Skeletal muscle cell (primary cell): ENCODE data around the gene TNFAIP8.
"Not testable (repeated sequence)": the region's sequence is repeated elsewhere in the genome, so short reads cannot be mapped to it uniquely, and the experiment has no call there.

Experiments
- DNase-seq: peaks from one replicate; pipeline ENCODE4 v3.0.0-alpha.2; 2010; ENCODE audit warnings: low read depth
- H3K4me3 ChIP-seq: 2 replicates; pipeline ENCODE4 v1.5.1; 2011; ENCODE audit warnings: low read depth, mild to moderate bottlenecking, control low read depth, low read length, moderate library complexity

TNFAIP8 gene

DNA sequence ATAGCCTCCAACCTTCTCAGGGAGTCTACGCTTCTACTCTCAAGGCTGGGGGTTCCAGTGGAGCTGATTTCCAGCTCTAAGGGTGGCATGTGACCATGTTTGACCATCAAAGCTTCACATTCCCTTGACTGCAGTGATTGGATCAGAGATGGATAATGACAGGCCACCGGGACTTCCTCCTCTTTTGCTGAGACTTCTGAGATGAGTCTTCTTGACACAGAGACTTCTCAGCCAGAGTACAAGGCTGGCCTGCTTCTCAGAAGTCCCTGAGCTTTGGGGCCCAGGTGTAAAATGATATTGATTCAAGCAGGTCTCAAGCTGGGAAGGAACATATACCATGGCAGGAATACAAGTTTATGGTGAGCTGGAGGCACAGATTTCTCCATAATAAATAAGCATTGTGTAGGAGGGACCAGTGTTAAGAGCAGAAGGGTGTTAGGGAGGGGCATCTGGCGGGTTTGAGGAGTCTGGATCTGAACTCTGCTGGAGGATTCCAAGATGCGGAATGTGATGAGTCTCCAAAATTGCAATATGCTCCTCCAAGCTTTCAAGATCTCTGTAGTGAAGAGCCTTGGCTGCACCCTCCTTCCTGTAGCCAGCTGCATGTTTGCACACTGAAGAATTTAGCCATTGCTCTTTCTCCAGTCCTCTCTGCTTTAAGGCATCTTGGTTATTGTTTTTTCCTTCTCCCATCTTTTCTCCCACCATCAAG is 54.8 kb downstream of the TNFAIP8 start:
- H3K4me3 ChIP-seq: no peak overlapping the region
- no peak for DNase-seq

DNA sequence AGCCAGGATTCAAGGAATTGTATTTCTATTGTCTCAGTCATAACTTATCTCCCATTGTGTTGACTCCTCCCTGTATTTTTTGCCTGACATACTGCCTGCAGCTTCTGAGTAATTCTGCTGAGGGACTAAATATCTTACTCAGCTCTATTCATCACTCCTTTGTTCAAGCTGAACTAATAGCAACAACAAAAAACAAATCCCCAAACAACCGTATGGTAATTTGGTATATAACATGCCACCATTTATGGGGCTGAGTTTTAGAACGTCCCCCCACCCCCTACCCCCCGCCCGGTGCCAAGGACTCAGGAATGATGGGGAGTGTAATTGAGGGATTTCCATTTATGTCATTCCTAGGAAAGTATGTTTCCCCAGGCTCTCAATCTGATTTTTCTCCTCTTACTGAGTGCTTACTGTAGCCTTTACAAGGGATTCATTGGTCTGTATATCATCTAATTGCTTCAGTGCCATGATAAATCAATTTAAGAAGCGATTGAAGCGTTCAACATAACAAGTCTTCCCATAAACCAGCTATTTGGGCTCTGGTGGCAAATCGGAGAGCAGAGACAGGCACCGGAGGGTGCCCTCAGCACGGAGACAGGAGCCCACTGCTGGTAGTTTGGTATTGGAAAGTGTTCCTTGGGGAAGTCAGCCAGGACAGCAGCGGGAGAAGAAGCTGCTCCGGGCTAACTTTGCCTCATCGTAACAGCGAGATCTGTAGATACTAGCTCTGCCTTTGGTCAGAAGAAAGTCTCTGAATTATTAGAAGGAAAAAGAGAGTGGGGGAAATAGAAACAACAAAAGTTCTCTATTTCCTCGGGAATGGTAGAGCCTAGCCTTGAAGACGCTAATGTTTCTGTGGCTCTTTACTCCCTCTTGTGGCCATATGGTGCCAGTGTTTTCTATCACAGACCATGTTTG is 55.8 kb downstream of the TNFAIP8 start:
- peak overlapping the region; percentile 61 for H3K4me3 ChIP-seq
- DNase-seq: no peak

DNA sequence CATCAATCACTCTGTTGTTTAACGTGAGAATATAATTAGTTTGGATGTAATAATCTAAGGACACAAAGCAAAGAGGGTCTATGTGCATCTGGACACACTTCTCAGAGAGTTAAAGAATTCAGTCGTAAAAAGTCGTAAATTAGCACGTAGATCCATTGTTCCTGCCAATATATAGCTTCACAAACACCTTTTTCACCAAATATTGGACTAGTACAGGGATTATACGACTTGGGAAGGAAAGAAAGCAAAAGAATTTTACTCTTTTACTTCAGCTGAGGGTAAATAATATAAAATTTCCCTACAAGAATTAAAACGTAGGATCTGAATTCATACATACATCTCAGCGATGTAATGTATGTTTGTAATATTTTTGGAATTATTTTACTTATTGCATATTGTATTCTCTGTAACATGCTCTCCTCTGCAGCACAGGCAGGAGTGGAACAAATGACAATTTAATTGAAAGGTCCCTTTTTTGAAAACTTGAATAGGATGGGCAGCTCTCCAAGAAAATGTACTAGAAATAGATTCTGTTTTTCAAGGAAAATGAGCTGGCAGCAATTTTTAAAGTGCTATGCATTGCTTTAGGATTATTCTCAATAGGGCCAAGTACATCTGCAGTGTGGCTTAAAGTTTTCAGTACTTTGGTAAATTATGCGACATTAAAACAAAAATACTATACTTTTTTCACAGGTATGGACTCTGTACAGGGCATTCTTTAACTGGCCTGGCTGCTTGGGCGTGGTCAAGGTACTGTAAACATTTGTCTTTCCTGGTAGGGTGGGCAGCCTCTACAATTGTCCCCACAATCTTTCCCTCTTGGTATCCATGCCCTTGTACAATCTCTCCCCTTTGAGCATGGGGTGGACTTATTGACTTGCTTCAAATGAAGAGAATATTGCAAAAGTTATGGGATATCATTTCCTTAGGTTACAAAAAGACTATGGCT is 56.7 kb downstream of the TNFAIP8 start:
- no peak overlapping the region for H3K4me3 ChIP-seq

DNA sequence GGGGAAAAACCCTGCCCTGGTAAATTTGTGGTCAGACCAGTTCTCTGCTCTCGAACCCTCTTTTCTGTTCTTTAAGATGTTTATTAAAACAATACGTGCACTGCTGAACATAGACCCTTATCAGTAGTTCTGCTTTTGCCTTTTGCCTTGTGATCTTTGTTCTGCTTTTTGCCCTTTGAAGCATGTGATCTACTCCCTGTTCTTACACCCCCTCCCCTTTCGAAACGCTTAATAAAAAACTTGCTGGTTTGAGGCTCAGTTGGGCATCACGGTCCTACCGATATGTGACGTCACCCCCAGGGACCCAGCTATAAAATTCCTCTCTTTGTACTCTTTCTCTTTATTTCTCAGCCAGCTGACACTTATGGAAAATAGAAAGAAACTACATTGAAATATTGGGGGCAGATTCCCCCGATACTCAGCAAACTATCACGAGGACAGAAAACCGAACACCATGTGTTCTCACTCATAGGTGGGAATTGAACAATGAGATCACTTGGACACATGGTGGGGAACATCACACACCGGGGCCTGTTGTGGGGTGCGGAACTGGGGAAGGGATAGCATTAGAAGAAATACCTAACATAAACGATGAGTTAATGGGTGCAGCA is 58.4 kb downstream of the TNFAIP8 start:
- DNase-seq, H3K4me3 ChIP-seq: not testable (repeated sequence)

More for the DNA sequence above, 56.7 kb downstream of the TNFAIP8 start:
- DNase-seq: no peak

DNA sequence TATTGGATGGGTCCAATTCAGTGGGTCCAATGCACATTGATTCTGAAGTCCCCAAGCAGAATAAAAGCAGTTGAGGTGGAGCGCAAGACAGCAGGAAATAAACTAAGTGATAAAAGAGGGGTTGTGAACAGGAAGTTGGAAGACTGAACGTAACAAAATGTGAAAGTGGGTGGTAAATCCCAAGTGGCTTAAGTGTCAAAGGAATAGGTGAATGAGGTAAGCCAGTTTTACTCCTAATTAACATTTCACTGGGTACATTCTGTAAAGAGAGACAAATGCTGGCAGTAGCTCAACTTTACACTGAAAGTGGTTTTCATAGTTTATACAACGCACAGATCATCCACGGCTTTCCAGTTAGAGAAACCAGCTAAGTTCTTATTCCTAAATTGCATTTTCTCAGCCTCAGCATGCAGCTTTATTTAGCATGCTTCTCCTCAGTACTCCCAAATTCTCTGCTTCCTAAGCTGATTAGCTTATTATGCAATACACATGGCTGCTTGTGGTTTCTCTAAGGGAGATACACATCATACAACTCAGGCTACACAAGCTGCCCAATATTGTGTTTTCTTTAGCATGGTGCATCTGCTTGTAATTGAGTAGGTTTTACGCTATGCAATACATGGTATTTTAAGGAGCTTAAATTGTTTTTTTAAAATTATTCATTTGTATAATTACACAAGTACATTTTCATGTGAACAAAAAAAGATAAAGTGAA is 62.2 kb downstream of the TNFAIP8 start:
- no peak for DNase-seq

DNA sequence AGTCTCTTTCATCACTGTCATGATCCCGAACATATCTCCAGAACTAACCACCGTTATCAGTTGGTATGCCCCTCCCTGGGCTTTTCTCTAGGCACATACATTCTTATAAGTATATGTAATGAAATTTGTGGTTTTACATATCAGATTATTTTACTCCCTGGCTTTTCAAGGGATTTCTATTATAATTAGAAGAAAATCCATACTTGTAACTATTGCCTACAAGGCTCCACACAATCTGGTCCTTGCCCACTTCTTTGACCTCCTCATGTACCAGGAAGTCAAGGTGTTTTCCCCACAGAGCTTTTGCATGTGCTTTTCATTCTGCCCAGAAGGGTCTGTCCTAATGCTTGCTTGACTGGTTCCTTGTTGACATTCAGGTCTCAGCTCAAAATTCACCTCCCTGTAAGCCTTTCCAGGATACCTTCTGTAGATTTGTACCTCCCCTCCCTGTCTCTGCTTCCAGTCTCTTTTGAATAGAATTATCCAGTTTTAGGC is 62.8 kb downstream of the TNFAIP8 start:
- H3K4me3 ChIP-seq: no peak overlapping the region
- DNase-seq: no peak

More for the DNA sequence above, 62.2 kb downstream of the TNFAIP8 start:
- no peak overlapping the region for H3K4me3 ChIP-seq

DNA sequence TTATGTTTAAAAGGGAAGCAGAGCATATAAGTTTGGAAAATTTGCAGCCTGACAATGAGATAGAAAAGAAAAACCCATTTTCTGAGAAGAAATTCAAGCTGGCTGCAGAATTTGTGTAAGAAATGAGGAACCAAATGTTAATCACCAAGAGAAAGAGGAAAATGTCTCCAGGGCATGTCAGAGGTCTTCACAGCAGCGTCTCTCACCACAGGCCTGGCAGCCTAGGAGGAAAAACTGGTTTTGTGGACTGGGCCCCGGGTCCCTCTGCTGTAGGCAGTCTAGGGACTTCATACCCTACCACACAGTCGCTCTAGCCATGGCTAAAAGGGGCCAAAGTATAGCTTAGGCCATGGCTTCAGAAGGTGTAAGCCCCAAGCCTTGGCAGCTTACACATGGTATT is 64.3 kb downstream of the TNFAIP8 start:
- no peak overlapping the region for H3K4me3 ChIP-seq
- no peak for DNase-seq

DNA sequence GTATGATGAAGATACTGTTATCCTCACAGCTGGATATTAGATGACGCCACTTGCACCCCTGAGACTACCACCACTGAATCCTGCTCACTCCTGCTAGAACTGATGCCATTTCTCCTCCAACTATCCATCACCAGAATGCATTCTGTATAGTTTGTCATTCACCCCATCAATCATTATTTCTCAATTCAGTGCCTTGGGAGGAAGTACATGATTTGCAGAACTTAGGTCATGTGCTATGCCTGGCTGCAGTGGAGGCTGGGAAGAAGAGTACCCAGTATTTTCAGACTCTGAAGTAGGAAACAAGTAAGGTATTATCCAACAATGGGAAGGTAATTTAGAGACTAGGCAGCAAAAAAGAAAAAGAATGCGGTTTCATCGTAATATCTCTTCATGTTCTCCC is 70.2 kb downstream of the TNFAIP8 start:
- no peak overlapping the region for H3K4me3 ChIP-seq
- DNase-seq: no peak

DNA sequence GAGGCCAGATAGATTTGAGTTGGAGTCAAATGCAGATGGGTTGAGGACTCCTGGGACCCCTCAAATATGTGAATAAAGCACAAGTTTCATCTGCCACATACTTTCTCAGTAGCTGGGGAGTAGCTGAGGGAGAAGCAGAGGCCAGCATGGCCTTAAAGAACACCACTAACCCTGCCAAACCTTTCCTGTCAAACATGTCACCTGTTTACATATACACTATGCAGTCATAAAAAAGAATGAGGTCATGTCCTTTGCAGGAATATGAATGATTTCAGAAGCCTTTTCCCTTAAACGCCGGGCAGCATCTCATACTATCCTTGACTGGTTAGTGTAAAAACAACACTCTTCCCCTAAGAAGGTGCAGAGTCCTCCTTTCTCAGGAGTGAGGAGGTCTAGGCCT is 71.2 kb downstream of the TNFAIP8 start:
- H3K4me3 ChIP-seq: no peak overlapping the region
- DNase-seq: no peak

DNA sequence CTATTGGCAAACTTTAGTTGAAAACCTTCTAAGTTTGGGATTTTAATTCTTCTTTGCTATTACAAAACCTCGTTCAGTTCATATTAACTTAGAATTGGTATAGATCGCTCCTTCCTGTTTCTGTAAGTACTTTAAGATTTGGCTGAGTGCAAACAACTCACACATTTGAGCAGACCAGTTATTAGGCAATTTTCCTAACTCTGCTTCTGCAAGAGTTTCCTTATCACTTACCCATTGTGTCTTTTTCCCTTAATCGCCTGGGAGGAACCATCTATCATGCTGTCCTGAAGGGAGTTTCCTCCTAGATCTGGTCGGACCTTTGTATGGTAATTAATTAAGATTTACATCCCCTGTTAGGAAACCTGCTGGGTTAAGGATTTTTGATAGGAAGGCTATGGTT is 71.8 kb downstream of the TNFAIP8 start:
- DNase-seq, H3K4me3 ChIP-seq: not testable (repeated sequence)

DNA sequence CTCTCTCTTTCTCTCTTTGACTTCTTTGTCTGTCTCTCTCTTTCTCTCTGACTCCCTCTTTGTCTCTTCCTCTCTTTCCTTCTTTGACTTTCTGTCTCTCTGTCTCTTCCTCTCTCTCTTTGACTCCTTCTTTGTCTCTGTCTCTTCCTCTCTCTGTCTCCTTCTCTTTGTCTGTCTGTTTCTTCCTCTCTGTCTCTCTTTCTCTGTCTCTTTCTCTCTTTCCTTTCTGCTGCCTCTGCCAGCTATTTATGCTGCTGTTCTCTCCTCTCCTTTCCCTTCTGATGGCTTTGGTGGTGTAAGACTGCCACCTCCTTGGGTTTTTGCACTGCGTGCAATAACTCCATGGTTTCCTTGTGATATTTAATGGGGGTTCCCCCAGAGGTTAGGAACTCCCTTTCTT is 72.3 kb downstream of the TNFAIP8 start:
- DNase-seq, H3K4me3 ChIP-seq: not testable (repeated sequence)

DNA sequence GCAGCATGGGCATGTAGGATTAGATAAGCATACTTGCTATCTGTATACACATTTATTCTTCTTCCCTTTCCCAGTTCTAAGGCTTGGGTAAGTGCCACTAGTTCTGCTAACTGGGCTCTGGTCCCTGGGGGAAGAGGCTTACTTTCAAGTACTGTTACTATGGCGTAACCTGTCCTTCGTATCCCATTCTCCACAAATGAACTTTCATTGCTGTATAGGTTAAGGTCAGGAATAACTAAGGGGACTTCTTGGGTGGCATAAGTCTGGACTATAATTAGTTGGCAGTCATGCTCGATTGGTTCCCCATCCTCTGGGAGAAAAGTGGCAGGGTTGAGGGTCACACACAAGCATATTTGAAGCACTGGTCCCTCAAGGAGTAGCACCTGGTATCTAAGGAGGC is 72.8 kb downstream of the TNFAIP8 start:
- DNase-seq, H3K4me3 ChIP-seq: not testable (repeated sequence)

DNA sequence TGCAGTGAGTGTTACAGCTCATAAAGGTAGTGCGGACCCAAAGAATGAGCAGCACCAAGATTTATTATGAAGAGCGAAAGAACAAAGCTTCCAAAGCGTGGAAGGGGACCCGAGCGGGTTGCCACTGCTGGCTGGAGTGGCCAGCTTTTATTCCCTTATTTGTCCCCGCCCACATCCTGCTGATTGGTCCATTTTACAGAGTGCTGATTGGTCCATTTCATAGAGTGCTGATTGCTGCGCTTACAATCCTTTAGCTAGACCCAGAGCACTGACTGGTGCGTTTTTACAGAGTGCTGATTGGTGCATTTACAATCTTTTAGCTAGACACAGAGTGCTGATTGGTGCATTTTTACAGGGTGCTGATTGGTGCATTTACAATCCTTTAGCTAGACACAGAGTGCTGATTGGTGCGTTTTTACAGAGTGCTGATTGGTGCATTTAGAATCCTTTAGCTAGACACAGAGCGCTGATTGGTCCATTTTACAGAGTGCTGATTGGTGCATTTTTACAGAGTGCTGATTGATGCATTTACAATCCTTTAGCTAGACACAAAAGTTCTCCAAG is 76.9 kb downstream of the TNFAIP8 start:
- H3K4me3 ChIP-seq, DNase-seq: not testable (repeated sequence)

DNA sequence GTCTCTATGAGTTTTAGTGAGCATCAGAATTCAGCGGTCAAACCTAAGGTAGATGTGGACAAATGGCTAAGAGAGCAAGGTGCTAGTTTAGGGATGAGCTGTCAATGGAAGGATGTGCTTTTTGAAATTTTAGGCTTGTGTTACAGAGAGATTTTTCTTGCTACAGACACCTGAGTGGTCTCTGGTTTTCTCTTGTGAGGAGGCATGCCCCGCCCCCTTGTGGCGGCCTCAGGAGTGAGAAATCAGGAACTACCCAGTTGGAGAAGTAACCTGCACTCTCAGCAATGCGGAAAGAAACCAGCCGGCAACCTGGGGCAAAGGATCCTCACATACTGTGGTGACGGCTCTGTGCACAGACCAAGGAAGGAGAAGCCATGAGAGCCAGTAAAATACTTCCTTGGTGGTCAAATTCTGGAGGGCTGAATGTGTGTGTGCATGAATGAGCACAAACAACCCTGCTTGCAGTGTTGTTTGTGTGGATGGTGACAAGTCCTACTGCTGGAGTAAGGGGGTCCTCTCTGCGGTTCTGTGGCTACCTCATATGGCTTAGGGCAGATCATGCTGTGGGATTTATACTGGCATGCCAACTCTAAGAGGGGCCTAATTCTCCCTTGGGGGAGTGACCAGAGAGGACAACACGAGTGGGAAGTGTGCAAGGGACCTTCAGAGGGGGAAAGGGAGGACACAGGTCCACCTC is 79.8 kb downstream of the TNFAIP8 start:
- H3K4me3 ChIP-seq: no peak overlapping the region
- no peak for DNase-seq

DNA sequence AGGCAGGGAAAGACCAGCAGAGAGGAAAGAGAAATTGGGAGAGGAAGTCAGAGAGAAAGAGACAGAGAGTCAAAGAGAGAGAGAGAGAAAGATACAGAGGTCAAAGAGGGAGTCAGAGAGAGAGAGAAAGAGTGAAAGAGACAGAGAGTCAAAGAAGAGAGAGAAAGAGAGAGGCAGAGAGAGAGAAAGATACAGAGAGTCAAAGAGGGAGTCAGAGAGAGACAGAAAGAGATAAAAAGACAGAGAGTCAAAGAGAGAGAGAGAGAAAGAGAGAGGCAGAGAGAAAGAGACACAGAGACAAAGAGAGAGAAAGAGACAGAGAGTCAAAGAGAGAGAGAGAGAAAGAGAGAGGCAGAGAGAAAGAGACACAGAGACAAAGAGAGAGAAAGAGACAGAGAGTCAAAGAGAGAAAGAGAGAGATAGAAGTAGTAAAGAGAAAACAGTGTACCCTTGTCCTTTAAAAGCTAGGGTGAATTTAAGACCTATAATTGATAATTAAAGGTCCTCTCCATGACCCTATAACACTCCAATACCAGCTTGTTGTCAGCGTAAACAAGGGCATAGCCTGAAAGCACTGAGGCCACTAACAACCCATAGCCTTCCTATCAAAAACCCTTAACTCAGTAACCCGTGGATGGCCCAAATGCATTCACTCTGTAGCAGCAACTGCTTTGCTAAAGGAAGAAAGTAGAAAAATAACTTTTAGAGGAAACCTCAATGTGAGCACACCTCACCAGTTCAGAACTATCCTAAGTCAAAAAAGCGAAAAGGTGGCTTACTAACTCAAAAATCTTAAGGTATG is 82.2 kb downstream of the TNFAIP8 start:
- DNase-seq, H3K4me3 ChIP-seq: not testable (repeated sequence)

DNA sequence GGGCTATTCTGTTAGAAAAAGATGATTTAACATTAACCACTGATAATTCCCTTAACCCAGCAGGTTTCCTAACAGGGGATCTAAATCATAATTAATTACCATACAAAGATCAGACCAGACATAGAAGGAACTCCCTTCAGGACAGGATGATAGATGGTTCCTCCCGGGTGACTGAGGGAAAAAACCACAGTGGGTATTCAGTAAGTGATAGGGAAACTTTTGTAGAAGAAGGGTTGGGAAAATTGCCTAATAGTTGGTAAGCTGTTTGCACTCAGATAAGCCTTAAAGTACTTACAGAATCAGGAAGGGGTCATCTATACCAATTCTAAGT is 82.7 kb downstream of the TNFAIP8 start:
- H3K4me3 ChIP-seq, DNase-seq: not testable (repeated sequence)

DNA sequence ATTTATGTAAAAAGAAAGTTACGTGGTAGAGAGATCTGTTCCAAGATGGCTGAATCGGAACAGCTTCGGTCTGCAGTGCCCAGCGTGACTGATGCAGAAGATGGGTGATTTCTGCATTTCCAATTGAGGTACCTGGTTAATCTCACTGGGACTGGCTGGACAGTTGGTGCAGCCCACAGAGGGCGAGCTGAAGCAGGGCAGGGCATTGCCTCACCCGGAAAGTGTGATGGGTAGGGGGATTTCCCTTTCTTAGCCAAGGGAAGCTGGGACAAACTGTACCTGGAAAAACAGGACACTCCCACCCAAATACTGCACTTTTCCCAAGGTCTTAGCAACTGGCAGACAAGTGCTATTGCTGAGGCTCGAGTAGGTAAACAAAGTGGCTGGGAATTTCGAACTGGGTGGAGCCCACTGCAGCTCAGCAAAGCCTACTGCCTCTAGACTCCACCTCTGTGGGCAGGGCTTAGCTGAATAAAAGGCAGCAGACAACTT is 83.4 kb downstream of the TNFAIP8 start:
- no peak for DNase-seq
- H3K4me3 ChIP-seq: no peak overlapping the region
